COLO668 (cell line): ENCODE results near the gene SMAD9.
"Not testable (repeated sequence)": the region's sequence is repeated elsewhere in the genome, so short reads cannot be mapped to it uniquely, and the experiment has no call there.

ENCODE experiments used
- DNase-seq: peaks from one replicate; lab custom pipeline; 2025; ENCODE audit not compliant: unreplicated experiment; lab: John Stamatoyannopoulos, UW

Gene SMAD9

DNA sequence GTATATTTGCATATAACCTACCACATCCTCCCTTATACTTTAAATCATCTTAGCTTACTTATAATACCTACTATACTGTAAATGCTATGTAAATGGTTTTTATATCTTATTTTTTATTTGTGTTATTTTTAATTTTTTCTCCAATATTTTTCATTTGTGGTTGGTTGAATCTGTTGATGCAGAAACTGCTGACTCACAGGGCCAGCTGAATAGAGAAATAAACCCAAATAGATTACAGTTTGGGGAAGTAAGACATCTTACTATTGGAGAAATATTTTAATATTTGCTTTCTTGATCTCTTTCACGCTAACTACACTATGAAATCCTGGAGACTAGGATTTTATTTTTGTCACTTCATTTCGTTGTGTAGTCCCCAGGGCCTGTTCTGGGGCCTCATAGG, 7.1 kb downstream of the SMAD9 start:
- DNase-seq = peak; percentile 46

DNA sequence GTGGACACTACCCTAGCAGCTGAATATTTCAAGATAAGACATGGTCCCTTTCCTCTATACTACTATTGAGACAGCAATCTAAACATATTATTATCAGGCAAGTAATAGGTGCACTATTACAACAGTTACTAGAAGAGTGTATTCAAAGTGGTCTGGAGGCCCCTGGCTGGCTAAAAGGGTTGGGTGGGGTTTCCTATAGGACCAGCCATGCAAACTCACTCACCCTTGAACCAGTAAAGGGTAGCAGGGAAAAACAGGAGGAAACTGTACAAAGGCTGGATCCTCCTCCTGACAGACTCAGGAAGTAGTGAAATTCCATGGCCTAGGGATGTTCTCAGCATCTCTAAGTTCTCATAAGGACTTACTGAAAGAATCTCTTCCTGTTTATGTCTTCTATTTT, 7.7 kb downstream of the SMAD9 start:
- no peak for DNase-seq

DNA sequence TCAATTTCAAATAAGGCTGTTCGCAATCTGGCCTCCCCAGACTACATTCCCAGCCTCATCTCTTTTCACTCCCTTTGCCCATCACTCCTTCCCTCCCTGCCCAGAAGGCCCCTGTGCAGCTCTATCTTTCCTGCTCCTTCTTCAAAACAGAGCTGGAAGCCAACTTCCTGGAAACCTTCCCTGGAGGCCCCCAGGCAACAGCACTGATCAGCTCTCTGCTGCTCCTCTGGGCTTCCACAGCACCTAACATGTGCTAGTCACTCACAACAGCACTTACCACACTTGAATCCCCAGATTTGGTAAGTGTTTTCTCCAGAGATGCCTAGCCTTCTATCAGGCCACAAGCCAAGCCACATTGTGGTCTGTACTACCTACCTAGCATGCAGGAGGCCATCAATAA, 9.5 kb downstream of the SMAD9 start:
- no peak for DNase-seq

DNA sequence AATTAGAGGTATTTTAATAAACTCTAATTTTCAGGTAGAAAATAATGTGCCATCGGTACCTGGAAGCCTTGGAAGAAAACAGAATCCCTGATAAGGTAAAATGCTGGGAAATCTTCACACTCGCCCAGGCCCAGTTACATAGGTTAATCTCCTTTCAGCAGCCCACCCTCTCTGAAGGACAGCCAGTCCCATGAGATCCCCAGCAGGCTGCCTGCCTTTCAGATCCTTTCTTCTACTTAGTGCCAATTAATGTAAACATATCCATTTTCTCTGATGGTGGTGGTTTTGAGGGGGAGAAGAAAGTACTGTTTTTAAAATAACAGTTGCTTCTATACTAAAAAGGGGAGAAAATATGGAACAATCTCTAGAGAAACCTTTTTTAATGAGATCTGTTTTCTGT, 12.2 kb downstream of the SMAD9 start:
- DNase-seq = no peak

DNA sequence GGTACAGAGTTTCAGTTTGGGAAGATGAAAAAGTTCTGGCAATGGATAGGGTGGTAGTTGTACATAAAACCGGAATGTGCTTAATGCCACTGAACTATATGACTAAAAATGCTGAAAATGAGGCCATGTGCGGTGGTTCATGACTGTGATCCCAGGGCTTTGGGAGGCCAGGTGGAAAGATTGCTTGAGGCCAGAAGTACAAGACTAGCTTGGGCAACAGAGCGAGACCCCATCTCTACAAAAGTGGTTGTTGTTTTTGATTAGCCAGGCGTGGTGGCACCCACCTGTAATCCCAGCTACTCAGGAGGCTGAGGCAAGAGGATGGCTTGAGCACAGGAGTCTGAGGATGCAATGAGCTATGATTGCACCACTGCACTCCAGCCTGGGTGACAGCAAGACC, 12.8 kb downstream of the SMAD9 start:
- DNase-seq = no peak

DNA sequence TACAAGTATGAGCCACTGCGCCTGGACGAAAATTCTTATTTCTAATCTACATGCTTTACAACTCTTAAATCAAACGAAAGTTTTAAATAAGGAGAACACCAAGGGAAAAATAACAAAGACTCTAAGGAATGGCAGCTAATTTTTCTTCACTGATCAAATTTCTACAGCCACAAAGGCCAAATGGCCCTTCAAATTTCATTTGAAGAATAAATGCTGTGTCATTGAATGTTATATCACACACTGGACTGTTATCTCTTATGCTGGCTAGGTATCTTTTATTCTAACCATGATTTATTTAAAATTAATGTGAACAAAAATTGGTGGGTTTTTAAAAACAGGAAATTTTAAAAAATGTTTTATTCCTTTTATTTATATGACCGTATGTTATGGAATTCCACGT, 14.1 kb downstream of the SMAD9 start:
- DNase-seq = no peak

DNA sequence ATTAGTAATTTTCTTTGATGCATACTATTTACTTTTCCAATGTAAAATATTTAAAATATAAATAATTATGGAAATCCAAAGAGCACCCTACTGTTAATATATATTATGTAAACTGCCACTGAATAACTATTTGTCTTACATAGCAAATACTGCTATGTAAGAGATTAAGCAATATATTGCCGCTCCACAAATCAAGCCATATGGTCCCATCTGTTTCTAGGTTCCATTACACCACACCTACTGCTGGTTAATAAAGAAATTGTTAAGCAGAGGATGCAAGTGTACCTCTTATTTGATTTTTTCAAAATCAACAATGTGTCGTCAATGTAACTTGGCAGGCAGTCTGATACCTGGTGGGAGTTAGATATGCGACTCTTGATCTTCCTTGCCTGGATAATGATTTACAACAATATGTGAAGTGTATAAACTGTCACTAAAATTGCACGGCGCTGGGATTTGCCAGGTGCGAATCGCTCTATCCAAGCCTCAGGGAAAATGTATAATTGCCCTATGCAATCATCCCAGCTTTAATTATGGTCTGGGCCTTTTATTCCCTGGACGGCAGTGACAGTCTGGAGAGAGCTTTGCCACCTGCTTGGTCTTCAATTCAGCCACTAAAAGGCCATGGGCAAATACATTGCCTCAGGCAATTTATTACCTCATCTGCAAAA, 16.0 kb downstream of the SMAD9 start:
- peak; percentile 95 for DNase-seq

DNA sequence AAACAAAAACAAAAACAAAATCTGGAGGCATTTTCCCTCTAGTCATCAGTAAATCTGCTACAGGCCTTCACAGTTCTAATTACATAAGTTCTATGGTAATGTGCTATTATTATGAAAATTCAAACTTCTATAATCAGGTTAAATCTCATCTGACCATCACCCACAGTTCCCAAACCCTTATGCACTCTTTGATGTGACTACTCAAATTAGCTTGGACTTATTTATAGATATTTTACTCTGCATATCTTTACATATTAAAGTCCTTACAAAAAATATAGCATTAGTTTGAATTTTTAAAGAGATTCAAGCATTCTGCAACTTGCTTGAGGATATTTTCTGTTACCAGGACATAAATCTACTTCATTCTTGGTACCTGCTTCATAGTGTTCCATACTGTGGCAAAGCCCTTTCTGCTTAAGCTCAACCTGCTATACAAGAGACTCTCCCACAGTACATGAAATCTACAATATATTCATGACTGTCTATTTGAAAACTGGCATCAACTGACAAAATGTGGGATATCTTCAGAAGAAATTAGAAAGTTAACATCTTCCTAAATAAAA, 22.9 kb downstream of the SMAD9 start:
- no peak for DNase-seq

DNA sequence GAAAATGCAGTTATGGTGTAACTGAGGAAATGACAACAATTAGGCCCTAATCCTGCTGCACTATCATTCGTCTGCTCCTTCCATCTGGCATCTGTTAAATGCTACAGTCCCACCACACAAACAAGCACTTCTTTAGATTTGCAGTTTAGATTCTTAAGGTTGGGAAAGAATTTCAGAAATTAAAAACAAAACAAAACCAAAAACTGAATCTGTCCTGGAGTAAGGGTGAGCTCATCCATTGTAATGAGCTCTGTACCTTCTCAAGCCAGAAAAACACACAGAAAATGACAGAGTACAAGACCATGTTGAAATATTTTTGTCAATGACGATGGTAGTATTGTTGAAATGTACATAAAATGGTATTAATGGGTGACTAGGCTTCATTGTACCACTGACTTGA, 28.3 kb downstream of the SMAD9 start:
- DNase-seq = no peak

DNA sequence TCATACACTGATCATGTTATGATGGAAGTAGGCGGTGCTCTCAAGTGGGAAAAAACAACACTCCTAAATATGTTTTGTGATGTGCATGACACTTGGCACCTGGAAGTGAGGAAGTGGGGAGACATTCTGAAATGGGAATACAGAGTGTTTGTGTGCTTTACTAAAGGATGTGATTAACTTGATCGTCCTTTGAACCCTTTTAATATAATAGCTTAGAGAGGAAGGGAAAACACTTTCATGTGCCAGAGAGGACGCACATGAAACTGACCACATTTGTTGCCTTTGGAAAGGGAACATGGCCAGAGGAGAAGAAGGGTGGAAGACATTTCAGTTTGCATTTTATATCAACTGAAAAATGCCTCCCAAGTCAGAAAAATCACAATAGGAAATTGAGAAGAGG, 31.4 kb downstream of the SMAD9 start:
- DNase-seq = no peak

DNA sequence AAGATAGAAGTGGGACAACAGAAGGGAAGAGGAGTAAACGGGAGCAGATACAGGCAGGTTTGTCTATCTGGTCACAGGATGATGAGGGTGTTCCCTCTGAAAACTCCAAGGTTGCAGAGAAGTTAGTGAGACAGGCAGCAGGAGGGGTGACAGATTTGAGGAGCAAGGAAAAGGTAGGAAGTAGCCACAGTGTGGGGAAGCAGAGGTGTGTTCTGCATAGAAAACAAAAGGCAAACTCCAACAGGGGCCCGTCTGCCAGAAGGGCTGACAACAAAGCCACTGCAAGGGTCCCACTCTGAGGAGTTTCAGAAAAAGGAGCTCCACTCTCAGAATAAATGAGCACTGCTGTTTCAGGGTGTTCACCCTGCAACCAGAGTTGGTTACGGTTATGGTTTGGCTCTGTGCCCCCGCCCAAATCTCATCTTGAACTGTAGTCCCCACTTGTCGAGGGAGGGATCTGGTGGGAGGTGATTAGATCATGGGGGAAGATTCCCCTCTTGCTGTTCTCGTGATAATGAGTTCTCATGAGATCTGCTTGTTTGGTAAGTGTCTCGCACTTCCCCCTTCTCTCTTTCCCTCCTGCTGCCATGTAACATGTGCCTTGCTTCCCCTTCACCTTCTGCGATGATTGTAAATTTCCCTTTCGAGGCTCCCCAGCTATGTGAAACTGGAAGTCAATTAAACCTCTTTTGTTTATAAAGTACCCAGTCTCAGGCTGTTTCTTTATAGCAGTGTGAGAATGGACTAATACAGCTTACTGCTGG, 32.1 kb downstream of the SMAD9 start:
- DNase-seq = no peak

DNA sequence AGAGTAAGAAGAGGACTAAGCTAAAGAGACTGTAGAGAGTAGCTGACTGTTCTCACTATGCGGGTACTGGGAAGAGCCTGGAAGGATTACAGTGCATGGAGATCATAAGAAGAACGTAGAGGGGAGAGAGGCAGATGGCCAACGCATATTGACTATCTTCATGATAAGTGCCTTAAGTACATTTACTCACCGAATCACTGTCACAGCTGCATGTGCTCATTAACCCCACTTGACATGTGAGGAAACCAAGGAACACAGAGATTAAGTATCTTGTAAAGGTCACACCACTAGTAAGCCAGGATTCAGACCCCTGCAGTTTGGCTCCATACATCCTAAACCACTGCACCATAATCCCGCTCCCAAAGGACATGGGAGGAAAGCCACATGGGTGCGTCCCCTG, 34.1 kb downstream of the SMAD9 start:
- peak; percentile 43 for DNase-seq

DNA sequence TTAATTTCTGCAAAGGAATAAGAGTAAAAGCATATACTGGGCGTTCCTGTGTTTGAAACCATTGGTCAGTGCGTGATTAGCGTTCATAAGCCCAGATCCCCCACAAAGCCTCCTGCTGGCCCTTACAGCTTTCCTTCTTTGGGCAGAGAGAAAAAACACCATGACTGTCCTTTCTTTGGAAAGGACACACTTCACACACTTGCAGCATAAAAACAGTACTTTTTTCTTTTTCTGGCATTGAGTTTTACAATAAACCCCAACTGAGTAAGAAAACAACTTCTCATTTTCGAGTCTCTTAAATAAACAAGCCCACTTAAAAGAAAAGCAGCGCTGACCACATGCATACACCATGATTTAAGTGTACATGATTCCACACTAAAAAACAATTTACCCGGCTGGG, 35.8 kb downstream of the SMAD9 start:
- DNase-seq = no peak

DNA sequence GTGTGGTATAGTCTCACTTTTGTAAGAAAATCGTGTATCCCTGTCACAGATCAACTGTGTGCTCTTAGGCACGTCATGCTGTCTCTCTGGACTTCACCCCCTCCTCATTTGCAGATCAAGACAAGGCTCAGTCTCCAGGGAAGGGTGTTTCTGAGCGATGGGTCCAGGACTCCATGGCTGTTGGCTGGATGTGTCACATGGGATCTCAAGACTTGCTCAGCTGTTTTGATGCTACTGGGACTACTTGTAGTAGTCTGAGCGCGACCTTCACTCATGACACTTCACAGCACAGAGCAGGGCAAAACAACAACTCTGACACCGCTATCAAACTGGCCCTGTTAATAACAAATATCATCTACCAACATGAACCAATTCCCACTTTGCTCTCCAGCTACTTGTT, 36.2 kb downstream of the SMAD9 start:
- DNase-seq = no peak

DNA sequence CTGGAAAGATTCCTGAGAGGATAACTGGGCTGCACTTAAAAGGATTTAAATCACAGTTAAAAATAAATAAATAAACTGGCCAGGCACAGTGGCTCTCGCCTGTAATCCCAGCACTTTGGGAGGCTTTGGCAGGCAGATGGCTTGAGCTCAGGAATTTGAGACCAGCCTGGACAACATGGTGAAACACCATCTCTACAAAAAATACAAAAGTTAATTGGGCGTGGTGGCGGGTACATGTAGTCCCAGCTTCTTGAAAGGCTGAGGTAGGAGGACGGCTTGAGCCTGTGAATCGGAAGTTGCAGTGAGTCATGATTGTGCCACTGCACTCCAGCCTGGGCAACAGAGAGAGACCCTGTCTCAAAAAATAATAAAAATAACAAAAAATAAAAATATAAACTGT, 36.6 kb downstream of the SMAD9 start:
- DNase-seq = not testable (repeated sequence)

DNA sequence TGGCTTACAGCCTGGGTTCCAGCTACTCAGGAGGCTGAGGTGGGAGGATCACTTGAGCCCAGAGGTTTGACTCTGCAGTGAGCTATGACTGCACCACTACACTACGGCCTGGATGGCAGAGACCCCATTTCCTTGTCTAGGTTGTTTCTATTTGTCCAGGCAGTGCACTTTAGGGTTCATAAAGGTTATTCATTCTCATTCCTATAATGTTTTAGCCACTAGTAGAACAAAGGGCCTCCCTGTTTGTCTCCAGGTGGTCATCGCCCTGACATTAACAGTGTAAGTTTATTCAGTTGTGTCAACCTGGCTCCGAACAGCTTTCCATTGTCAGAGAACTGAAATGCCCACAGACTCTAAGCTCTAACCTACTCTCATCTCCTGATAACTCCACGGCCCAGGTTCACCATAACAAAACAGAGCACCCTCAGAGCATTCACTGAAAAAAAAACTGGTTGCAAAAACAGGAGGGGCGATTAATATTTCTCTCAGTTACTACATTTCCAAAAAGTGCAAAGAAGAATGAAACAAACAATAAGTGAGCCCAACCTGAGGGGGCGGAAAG, 37.1 kb downstream of the SMAD9 start:
- DNase-seq = no peak

DNA sequence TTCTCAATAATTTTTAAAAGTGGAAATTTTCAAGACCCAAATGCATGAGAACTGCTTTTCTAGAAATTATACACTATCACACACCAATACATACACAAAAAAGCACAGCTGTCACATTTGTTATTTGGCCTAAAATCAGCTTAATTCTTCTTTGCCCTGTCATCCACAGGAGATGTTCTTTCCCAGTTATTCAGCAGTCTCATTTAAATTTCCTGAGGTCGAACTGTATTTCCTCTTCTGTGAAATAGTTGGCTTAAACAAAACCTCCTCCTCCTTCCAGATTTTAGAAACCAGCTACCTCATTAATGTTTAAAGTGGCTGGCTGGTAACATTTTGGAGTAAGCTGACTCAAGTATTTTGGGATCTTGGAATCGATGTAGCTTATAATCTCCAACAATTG, 39.1 kb downstream of the SMAD9 start:
- DNase-seq = no peak

DNA sequence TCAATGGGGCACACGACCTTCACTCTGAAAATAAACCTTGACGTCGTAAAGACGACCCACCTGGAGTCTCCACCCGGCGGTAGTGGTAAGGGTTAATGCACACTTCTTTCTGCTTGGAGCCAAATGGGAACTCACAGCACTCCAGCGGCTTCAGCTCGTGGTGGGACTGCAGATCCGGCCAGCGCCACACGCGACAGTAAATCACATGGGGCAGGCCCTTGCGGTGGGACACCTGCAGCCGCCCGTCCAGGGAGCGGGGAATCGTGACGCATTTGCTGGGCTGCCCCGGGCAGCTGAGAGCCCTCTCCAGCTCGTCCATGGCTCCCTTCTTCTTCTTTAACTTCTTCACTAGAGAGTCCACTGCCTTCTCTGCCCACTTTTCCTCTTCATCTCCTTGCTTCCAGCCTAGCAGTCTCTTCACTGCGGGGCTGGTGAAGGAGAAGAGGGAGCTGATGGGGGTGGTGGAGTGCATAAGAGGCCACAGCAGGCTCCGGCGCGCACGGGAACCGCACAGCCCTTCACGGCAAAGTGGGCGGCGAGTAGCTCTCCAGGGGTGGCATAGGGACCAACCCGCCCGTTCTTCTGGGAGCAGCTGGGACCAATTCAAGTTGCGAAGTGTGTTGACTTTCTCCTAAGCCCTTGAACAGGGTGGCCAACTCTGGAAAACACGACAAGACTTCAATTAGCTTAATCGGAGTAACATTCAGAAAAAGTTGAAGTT, 40.7 kb downstream of the SMAD9 start:
- DNase-seq = no peak

DNA sequence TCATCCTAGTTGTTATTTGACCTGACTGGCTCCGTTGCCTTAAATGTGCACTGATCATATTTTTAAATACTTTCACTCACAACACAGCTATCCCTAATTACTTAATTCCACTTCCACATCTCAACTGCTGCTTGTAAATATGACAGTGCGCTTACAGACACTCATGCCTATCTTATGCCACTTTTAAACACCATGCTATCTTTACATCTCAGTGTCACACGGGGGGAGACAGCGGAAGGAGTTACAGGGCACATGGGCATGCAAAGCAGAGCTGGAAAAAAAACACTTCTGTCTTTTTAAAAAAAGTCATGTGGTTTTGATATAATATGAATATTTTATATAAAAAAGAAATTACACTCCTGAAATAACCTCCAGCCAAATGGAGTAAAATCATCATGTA, 44.1 kb downstream of the SMAD9 start:
- no peak for DNase-seq

DNA sequence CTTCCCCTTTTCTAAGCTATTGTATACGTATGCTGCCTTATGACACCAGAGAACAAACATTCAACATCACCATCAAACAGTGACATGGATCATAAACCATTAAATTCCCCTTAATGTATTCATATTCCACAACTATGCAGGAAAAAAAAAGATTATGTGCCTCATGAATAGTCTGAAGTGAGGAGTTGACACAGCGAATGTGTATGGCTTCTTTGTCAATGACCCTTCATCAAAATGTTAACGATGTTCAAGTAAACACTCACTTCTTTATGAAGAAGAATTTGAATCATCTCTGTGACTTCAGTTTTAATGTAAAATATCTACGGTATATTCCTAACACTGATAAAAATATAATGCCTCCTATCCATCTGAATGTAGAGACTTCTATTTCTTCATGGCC, 44.6 kb downstream of the SMAD9 start:
- DNase-seq = no peak

DNA sequence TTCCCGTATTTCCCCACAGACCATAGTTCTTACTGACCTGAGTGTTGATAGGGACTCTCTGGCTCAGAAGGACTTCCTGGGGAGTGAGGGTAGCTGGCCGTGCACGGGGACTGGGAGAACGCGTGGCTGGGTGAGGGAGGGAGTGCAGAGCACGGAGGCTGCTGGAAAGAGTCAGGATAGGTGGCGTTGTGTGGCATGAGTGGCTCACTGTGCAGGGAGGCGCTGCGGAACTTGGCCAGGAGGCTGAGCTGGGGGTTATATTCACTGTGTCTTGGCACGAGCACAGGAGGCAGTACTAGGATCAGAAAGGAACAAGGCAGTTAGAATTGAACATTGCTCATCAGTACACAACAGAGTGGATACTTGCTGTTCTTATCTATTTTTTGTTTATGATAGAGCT, 47.4 kb downstream of the SMAD9 start:
- no peak for DNase-seq
